Measurements from ENCODE around the gene SLCO2B1. TPM values are rescaled to one million over a fixed set of nuclear protein-coding genes. Genes with fewer than 3 reads are reported as not detected.

Gene SLCO2B1
- total RNA-seq, 4 donors from 2014 or later = 1.9 to 17.6 (median 5.0) TPM

DNA sequence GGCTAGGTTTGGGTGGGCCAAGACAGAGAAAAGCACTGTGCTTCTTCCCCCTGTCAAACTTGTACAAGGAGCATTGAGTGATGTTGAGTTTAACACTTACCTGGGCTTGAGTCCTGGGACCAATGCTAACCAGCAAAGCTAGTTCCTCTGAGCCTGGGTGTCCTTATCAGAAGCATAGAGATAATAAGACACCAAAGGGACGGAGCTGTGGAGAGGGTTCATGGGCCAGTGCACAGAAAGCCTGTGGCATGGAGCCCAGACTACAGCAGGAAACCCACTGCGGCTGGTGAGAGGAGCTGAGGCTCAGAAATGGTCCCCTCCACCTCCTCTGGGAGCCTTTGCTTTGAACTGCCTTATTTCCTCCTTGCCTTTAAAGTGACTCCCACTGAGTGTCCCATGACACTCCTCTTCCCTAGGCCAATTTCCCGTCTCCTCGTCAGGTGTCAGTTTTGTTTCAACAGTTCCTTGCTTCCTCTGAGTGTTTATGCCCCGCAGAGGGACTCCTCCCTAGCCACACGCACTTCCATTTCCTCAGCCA is 9.4 kb downstream of the SLCO2B1 start:
- Histone ChIP-seq H3K9me3 (no peaks in the 10 kb centered on the region), H3K27ac (peak overlapping the region; percentile 57 to 78 (median 70)), H3K27me3 (no peaks in the 10 kb centered on the region), H3K36me3 (no peaks in the 10 kb centered on the region), H3K4me1 (peaks cover 6 to 22% of the 10 kb centered on the region in 2 donors), H3K4me3 (no peak overlapping the region)
- DNase-seq (no peak), ATAC-seq (peak; percentile 41 to 69)
- intact Hi-C loops (cut with DNase I; ENCODE audit: low total_unique reads) = no loop called here
- peak in 1 of 2 donors; percentile 24 for TF ChIP-seq POLR2A (IDR thresholded peaks at IDR 0.05)
- TF ChIP-seq, protein P1, sequence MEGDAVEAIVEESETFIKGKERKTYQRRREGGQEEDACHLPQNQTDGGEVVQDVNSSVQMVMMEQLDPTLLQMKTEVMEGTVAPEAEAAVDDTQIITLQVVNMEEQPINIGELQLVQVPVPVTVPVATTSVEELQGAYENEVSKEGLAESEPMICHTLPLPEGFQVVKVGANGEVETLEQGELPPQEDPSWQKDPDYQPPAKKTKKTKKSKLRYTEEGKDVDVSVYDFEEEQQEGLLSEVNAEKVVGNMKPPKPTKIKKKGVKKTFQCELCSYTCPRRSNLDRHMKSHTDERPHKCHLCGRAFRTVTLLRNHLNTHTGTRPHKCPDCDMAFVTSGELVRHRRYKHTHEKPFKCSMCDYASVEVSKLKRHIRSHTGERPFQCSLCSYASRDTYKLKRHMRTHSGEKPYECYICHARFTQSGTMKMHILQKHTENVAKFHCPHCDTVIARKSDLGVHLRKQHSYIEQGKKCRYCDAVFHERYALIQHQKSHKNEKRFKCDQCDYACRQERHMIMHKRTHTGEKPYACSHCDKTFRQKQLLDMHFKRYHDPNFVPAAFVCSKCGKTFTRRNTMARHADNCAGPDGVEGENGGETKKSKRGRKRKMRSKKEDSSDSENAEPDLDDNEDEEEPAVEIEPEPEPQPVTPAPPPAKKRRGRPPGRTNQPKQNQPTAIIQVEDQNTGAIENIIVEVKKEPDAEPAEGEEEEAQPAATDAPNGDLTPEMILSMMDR (IDR thresholded peaks at IDR 0.05 in 4 of 5, conservative IDR thresholded peaks at IDR 0.05 in 1 of 5) = no peak
- in situ Hi-C loops (cut with MboI; ENCODE audit: low sequenced_read_pairs in 4 of 4) = no loop called here

DNA sequence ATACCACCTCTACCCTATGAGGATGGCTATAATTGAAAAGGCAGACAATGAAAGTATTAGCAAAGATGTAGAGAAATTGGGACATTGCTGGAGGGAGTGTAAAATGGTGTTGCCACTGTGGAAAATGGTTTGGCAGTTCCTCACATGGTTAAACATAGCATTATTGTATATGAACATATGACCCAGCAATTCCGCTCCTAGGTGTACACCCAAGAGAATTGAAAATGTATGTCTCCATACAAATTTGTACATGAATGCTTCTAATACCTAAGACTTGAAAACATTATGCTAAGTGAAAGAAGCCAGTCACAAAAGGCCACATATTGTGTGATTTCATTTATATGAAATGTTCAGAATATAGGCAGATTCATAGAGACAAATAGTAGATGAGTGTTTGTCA is 10.0 kb downstream of the SLCO2B1 start:
- peaks cover 6 to 20% of the 10 kb centered on the region in 2 donors for H3K4me1 ChIP-seq

DNA sequence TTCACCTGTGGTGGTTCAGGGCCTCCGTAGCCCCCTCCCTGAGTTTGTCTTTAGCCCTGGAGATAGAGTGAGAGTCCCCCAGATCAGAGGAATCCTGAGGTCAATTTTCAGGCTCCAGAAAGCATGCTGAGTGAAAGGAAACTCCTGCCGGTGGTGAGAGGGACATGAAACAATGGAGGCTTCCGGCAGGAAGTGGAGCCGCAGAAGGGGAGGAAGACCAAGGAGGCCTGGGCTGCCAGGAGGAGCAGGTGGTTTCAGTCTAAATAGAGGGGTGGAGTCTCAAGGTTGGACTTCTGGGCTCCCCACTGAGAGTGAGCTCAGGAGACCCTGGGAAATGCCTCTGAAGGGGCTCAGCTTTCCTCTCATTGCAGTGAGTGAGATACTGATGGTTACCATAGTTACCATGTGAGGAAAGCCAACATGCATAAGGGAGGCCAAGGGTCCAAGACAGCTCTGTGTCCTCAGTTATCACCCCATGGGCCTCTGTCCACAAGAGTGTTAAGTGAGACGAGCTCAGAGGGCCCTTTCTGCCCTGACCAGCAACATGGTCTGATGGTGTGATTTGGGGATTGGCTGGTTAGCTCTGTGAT is 10.7 kb downstream of the SLCO2B1 start:
- no peaks in the 10 kb centered on the region for H3K27me3 ChIP-seq
- H3K36me3 ChIP-seq = no peaks in the 10 kb centered on the region
- DNase-seq (no peak), ATAC-seq (peak in 1 of 2 donors; percentile 39)
- peaks cover 6 to 15% of the 10 kb centered on the region in 2 donors for H3K4me1 ChIP-seq
- H3K9me3 ChIP-seq = no peaks in the 10 kb centered on the region
- H3K4me3 ChIP-seq = no peak overlapping the region
- H3K27ac ChIP-seq = peak overlapping the region; percentile 37 to 78 (median 70)
- no peak for TF ChIP-seq POLR2A (IDR thresholded peaks at IDR 0.05)
- TF ChIP-seq, protein P1 (IDR thresholded peaks at IDR 0.05 in 4 of 5, conservative IDR thresholded peaks at IDR 0.05 in 1 of 5) = no peak
- intact Hi-C loops (cut with DNase I; ENCODE audit: low total_unique reads) (no loop called here), in situ Hi-C loops (cut with MboI; ENCODE audit: low sequenced_read_pairs in 4 of 4) (no loop called here)

More for the DNA sequence above, 10.0 kb downstream of the SLCO2B1 start:
- ATAC-seq (no peak), DNase-seq (no peak)
- Histone ChIP-seq H3K27me3 (no peaks in the 10 kb centered on the region), H3K36me3 (no peaks in the 10 kb centered on the region), H3K9me3 (no peaks in the 10 kb centered on the region), H3K4me3 (no peak overlapping the region), H3K27ac (peak overlapping the region; percentile 37 to 78 (median 70))
- in situ Hi-C loops (cut with MboI; ENCODE audit: low sequenced_read_pairs in 4 of 4) (no loop called here), intact Hi-C loops (cut with DNase I; ENCODE audit: low total_unique reads) (no loop called here)
- no peak for TF ChIP-seq POLR2A (IDR thresholded peaks at IDR 0.05)
- TF ChIP-seq, protein P1 (IDR thresholded peaks at IDR 0.05 in 4 of 5, conservative IDR thresholded peaks at IDR 0.05 in 1 of 5) = no peak

DNA sequence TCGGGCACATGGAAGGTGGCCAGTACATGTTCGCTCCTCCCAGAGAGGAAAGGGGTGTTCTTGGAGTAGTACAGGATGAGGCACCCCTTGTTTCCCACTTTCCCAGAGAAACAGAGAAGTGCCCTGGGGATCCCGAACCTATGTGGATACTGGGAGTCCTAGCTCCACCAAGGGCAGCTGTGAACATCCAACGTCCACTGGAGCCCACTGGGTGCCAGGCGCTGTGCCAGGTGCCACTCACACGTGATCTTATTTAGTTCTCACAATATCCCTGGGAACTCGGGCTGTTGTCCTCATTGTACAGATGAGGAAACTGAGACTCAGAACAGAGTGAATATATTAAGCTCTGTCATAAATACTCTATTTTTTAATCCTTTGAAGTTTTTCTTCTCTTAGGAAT is 12.0 kb downstream of the SLCO2B1 start:
- no peaks in the 10 kb centered on the region for H3K36me3 ChIP-seq
- in situ Hi-C loops (cut with MboI; ENCODE audit: low sequenced_read_pairs in 4 of 4) (no loop called here), intact Hi-C loops (cut with DNase I; ENCODE audit: low total_unique reads) (no loop called here)
- H3K9me3 ChIP-seq = no peaks in the 10 kb centered on the region
- H3K27ac ChIP-seq = no peak overlapping the region
- peaks cover 6 to 15% of the 10 kb centered on the region in 2 donors for H3K4me1 ChIP-seq
- H3K27me3 ChIP-seq = no peaks in the 10 kb centered on the region
- ATAC-seq (no peak), DNase-seq (no peak)
- no peak for TF ChIP-seq POLR2A (IDR thresholded peaks at IDR 0.05)
- TF ChIP-seq, protein P1 (IDR thresholded peaks at IDR 0.05 in 4 of 5, conservative IDR thresholded peaks at IDR 0.05 in 1 of 5) = no peak
- H3K4me3 ChIP-seq = no peak overlapping the region

Measured in gastrocnemius medialis (tissue), 4 donors.